ENCODE measurements around the gene RDH5. TPM values are rescaled to one million over a fixed set of nuclear protein-coding genes. Genes with fewer than 3 reads are reported as not detected.
A peak's percentile ranks its signal among the peaks of the same experiment; 100 is the strongest.

The RDH5 gene
- total RNA-seq, 3 donors from 2014 or later = 18.9 to 90.9 (median 21.6) TPM

GRCh38 chr12:55742719-55743405 is 22.7 kb downstream of the RDH5 start, which contains the start of gene GDF11:
Gene GDF11 (plus strand): TSS chr12:55743122. CDS start chr12:55743317, 195 bp downstream.
- no peaks in the 10 kb centered on the region for H3K9me3 ChIP-seq
- H3K27ac ChIP-seq = peak within 1 kb of the TSS; percentile 45 to 72
- no peaks in the 10 kb centered on the region for H3K27me3 ChIP-seq
- no peak for TF ChIP-seq CTCF (IDR thresholded peaks at IDR 0.05)
- TF ChIP-seq POLR2AphosphoS5 (IDR thresholded peaks at IDR 0.05) = peak in 1 of 3 donors; percentile 36
- TF ChIP-seq POLR2A (IDR thresholded peaks at IDR 0.05) = no peak
- peak within 1 kb of the TSS; percentile 58 to 86 (median 62) for H3K4me3 ChIP-seq
- H3K36me3 ChIP-seq = no peaks in the 10 kb centered on the region
- peaks cover 3 to 4% of the 10 kb centered on the region in 2 donors for H3K4me1 ChIP-seq
- intact Hi-C loops (cut with DNase I; ENCODE audit: low total_unique reads) = loop anchor here (5.0 kb wide), 2 partner anchors 194 to 1381 kb away; partner anchors contain the start of gene GPR84
- peak in 1 of 2 donors; percentile 67 for DNase-seq (ENCODE audit: low spot score in 2 of 2)

- Histone ChIP-seq H3K36me3 (no peaks in the 10 kb centered on the region), H3K27ac (peak overlapping the region in 1 of 2 donors; percentile 72), H3K9me3 (no peaks in the 10 kb centered on the region), H3K4me1 (peaks cover 3 to 4% of the 10 kb centered on the region in 2 donors), H3K4me3 (peak overlapping the region; percentile 58 to 86 (median 62)), H3K27me3 (no peaks in the 10 kb centered on the region)
- intact Hi-C loops (cut with DNase I; ENCODE audit: low total_unique reads) = loop anchor here (1.0 to 5.0 kb wide), 3 partner anchors 76 to 1381 kb away; partner anchors contain the start of gene GPR84
- no peak for TF ChIP-seq POLR2A (IDR thresholded peaks at IDR 0.05)
- no peak for TF ChIP-seq CTCF (IDR thresholded peaks at IDR 0.05)
- no peak for TF ChIP-seq POLR2AphosphoS5 (IDR thresholded peaks at IDR 0.05)
- peak in 1 of 2 donors; percentile 54 for DNase-seq (ENCODE audit: low spot score in 2 of 2)
Observed at GRCh38 chr12:55743406-55744339, 23.5 kb downstream of the RDH5 start.

GRCh38 chr12:55744340-55745030 is 24.3 kb downstream of the RDH5 start:
- no peaks in the 10 kb centered on the region for H3K9me3 ChIP-seq
- H3K4me3 ChIP-seq = peak overlapping the region; percentile 58 to 86 (median 62)
- peaks cover 3 to 4% of the 10 kb centered on the region in 2 donors for H3K4me1 ChIP-seq
- no peaks in the 10 kb centered on the region for H3K27me3 ChIP-seq
- peak overlapping the region; percentile 55 to 72 for H3K27ac ChIP-seq
- intact Hi-C loops (cut with DNase I; ENCODE audit: low total_unique reads) = loop anchor here (1.0 to 5.0 kb wide), 3 partner anchors 75 to 1382 kb away; partner anchors contain the start of gene GPR84
- H3K36me3 ChIP-seq = no peaks in the 10 kb centered on the region
- DNase-seq (ENCODE audit: low spot score in 2 of 2) = no peak
- TF ChIP-seq POLR2AphosphoS5 (IDR thresholded peaks at IDR 0.05) (no peak), CTCF (IDR thresholded peaks at IDR 0.05) (no peak), POLR2A (IDR thresholded peaks at IDR 0.05) (no peak)

GRCh38 chr12:55745361-55746173 is 25.4 kb downstream of the RDH5 start:
- intact Hi-C loops (cut with DNase I; ENCODE audit: low total_unique reads) = no loop called here
- Histone ChIP-seq H3K4me1 (peaks cover 3 to 4% of the 10 kb centered on the region in 2 donors), H3K27me3 (no peaks in the 10 kb centered on the region), H3K36me3 (no peaks in the 10 kb centered on the region), H3K4me3 (peak overlapping the region in 2 of 3 donors; percentile 20 to 48), H3K9me3 (no peaks in the 10 kb centered on the region), H3K27ac (peak overlapping the region; percentile 55 to 72)
- no peak for TF ChIP-seq POLR2A (IDR thresholded peaks at IDR 0.05)
- no peak for TF ChIP-seq CTCF (IDR thresholded peaks at IDR 0.05)
- no peak for TF ChIP-seq POLR2AphosphoS5 (IDR thresholded peaks at IDR 0.05)
- DNase-seq (ENCODE audit: low spot score in 2 of 2) = no peak
